H1 (cell line): ENCODE results near the gene CXXC5. TPM values are rescaled to one million over a fixed set of nuclear protein-coding genes. Genes with fewer than 3 reads are reported as not detected.
A peak's percentile ranks its signal among the peaks of the same experiment; 100 is the strongest.

Experiments
- CBX5 ChIP-seq: fragments of 300-800, 300-1000 bp; sonication (generic); IDR thresholded peaks from 2 replicates; pipeline ENCODE4 v1.7.1; 2016; ENCODE audit warnings: antibody characterized with exemption, low read length, low read depth
- HDAC2 ChIP-seq, 2 experiments: fragments of 300-600 bp in 1 of 2; sonication (generic) in 1 of 2; IDR thresholded peaks; 2 replicates each; pipeline ENCODE4 v1.6.1; 2011 to 2012; ENCODE audit warnings: low read depth in 2 of 2, low read length in 2 of 2, mild to moderate bottlenecking in 2 of 2, moderate library complexity in 2 of 2, borderline replicate concordance in 1 of 2, inconsistent platforms in 1 of 2
- POU5F1 ChIP-seq: IDR thresholded peaks from 2 replicates; pipeline ENCODE4 v1.6.1; 2011; ENCODE audit warnings: low read depth, mild to moderate bottlenecking, low read length, moderate library complexity
- RAD21 ChIP-seq, 2 experiments: IDR thresholded peaks in 1 of 2; conservative IDR thresholded peaks in 1 of 2; 2 replicates each; pipeline ENCODE4 v1.6.1; 2011; ENCODE audit warnings: low read depth in 2 of 2, low read length in 2 of 2, improper control_type of control experiment in 1 of 2, inconsistent platforms in 1 of 2, mild to moderate bottlenecking in 1 of 2, moderate library complexity in 1 of 2
- TAF1 ChIP-seq: IDR thresholded peaks from 2 replicates; pipeline ENCODE4 v1.6.1; 2011; ENCODE audit warnings: mild to moderate bottlenecking, low read depth, low read length
- polyA plus RNA-seq, 7 experiments: library from polyadenylated mRNA; depleted of rRNA in 3 of 7; stranded (reverse) in 5 of 7; unstranded in 2 of 7; fragments of >200 nt in 5 of 7; fragments of 200-250 nt in 2 of 7; gene quantifications; 1 replicate in 5 of 7; 2 replicates in 1 of 7; 4 replicates in 1 of 7; pipeline versions ENCODE4 v1.2.1 to v1.2.3, GENCODE V29; 2011 to 2013; ENCODE audit warnings: missing spikeins in 2 of 7, mixed read lengths in 2 of 7
- total RNA-seq: library from RNA; stranded (reverse); fragmentation: NEBNext Ultra II Directional; extraction: Animal tissue kit (Norgen Biotek cat#: 25700); gene quantifications from 2 replicates; pipeline ENCODE4 v1.2.1, GENCODE V29; 2021
- TF ChIP-seq, protein P1 (sequence below): fragments of 300-600 bp; sonication (generic); IDR thresholded peaks from 2 replicates; pipeline ENCODE4 v1.7.1; 2012; ENCODE audit warnings: low read length, moderate library complexity, mild to moderate bottlenecking, inconsistent platforms; ENCODE audit not compliant: insufficient replicate concordance
- TF ChIP-seq, protein P2 (sequence below): IDR thresholded peaks from 2 replicates; pipeline ENCODE4 v1.6.1; 2011; ENCODE audit warnings: low read depth, mild to moderate bottlenecking, low read length; ENCODE audit not compliant: insufficient read depth
- TF ChIP-seq, protein P3 (sequence below): IDR thresholded peaks from 2 replicates; pipeline ENCODE4 v1.6.1; 2012; ENCODE audit warnings: inconsistent platforms

The CXXC5 gene
- total and polyA plus RNA-seq, 2 of the 8 experiments (the other 6 are each of a cell fraction or from before 2014, with no cell fraction given): 61.4 to 74.0 TPM

DNA sequence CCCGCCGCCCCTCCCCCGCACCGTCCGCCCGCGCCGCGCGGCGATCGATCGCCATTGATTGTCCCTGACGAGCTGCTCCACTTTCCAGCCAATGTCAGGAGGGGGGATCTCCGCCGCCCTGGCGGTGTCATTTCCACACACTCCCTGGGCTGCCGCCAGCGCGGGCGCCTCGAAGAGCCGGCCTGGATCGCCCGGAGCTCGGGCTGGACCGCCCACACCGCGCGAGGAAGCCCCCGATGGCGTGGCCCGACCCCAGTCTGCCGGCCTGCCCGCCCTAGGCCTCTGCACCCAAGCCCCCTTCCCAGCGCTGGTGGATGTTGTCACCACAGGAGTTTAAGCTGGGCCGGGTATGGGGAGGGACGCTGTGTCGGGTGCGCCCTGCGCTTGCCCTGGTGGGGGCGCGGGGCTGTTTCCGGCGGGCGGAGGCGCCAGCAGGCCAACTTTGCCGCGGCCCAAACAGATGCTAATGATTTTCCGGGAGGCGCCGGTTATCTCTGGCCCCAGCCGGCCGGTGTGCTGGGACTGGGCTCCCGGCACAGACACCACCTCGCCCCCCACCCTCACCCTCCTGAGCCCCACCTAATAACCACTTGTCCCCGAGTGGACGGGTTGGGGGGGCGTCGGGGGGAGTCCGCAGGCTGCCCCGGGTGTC is 10.6 kb upstream of the CXXC5 start (continued):
- TF ChIP-seq, protein P1, sequence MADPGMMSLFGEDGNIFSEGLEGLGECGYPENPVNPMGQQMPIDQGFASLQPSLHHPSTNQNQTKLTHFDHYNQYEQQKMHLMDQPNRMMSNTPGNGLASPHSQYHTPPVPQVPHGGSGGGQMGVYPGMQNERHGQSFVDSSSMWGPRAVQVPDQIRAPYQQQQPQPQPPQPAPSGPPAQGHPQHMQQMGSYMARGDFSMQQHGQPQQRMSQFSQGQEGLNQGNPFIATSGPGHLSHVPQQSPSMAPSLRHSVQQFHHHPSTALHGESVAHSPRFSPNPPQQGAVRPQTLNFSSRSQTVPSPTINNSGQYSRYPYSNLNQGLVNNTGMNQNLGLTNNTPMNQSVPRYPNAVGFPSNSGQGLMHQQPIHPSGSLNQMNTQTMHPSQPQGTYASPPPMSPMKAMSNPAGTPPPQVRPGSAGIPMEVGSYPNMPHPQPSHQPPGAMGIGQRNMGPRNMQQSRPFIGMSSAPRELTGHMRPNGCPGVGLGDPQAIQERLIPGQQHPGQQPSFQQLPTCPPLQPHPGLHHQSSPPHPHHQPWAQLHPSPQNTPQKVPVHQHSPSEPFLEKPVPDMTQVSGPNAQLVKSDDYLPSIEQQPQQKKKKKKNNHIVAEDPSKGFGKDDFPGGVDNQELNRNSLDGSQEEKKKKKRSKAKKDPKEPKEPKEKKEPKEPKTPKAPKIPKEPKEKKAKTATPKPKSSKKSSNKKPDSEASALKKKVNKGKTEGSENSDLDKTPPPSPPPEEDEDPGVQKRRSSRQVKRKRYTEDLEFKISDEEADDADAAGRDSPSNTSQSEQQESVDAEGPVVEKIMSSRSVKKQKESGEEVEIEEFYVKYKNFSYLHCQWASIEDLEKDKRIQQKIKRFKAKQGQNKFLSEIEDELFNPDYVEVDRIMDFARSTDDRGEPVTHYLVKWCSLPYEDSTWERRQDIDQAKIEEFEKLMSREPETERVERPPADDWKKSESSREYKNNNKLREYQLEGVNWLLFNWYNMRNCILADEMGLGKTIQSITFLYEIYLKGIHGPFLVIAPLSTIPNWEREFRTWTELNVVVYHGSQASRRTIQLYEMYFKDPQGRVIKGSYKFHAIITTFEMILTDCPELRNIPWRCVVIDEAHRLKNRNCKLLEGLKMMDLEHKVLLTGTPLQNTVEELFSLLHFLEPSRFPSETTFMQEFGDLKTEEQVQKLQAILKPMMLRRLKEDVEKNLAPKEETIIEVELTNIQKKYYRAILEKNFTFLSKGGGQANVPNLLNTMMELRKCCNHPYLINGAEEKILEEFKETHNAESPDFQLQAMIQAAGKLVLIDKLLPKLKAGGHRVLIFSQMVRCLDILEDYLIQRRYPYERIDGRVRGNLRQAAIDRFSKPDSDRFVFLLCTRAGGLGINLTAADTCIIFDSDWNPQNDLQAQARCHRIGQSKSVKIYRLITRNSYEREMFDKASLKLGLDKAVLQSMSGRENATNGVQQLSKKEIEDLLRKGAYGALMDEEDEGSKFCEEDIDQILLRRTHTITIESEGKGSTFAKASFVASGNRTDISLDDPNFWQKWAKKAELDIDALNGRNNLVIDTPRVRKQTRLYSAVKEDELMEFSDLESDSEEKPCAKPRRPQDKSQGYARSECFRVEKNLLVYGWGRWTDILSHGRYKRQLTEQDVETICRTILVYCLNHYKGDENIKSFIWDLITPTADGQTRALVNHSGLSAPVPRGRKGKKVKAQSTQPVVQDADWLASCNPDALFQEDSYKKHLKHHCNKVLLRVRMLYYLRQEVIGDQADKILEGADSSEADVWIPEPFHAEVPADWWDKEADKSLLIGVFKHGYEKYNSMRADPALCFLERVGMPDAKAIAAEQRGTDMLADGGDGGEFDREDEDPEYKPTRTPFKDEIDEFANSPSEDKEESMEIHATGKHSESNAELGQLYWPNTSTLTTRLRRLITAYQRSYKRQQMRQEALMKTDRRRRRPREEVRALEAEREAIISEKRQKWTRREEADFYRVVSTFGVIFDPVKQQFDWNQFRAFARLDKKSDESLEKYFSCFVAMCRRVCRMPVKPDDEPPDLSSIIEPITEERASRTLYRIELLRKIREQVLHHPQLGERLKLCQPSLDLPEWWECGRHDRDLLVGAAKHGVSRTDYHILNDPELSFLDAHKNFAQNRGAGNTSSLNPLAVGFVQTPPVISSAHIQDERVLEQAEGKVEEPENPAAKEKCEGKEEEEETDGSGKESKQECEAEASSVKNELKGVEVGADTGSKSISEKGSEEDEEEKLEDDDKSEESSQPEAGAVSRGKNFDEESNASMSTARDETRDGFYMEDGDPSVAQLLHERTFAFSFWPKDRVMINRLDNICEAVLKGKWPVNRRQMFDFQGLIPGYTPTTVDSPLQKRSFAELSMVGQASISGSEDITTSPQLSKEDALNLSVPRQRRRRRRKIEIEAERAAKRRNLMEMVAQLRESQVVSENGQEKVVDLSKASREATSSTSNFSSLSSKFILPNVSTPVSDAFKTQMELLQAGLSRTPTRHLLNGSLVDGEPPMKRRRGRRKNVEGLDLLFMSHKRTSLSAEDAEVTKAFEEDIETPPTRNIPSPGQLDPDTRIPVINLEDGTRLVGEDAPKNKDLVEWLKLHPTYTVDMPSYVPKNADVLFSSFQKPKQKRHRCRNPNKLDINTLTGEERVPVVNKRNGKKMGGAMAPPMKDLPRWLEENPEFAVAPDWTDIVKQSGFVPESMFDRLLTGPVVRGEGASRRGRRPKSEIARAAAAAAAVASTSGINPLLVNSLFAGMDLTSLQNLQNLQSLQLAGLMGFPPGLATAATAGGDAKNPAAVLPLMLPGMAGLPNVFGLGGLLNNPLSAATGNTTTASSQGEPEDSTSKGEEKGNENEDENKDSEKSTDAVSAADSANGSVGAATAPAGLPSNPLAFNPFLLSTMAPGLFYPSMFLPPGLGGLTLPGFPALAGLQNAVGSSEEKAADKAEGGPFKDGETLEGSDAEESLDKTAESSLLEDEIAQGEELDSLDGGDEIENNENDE: no peak
- TF ChIP-seq TAF1 (no peak; the same call in 1 of the 2 replicates), RAD21 (IDR thresholded peaks at IDR 0.05 in 1 of 2, conservative IDR thresholded peaks at IDR 0.05 in 1 of 2; ENCODE audit: low read depth in 2 of 2, low read length in 2 of 2) (peak in 1 of 2 experiments; percentile 7; a peak in 1 of 4 replicates), HDAC2 (IDR thresholded peaks at IDR 0.05; ENCODE audit: borderline replicate concordance in 1 of 2, low read depth in 2 of 2, low read length in 2 of 2) (peak in 1 of 2 experiments; percentile 77; a peak in 2 of 4 replicates), POU5F1 (no peak), CBX5 (no peak)
- TF ChIP-seq, protein P2, sequence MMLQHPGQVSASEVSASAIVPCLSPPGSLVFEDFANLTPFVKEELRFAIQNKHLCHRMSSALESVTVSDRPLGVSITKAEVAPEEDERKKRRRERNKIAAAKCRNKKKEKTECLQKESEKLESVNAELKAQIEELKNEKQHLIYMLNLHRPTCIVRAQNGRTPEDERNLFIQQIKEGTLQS: no peak
- TF ChIP-seq, protein P3, sequence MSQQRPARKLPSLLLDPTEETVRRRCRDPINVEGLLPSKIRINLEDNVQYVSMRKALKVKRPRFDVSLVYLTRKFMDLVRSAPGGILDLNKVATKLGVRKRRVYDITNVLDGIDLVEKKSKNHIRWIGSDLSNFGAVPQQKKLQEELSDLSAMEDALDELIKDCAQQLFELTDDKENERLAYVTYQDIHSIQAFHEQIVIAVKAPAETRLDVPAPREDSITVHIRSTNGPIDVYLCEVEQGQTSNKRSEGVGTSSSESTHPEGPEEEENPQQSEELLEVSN: peak; percentile 73; the same call in 1 of the 2 replicates
